ENCODE results near the gene RTN4RL1. TPM values are rescaled to one million over a fixed set of nuclear protein-coding genes. Genes with fewer than 3 reads are reported as not detected.
A peak's percentile ranks its signal among the peaks of the same experiment; 100 is the strongest.

RTN4RL1 gene
- total and polyA plus RNA-seq, 9 donors = 0.30 to 4.1 (median 1.6) TPM; not detected in 1

GRCh38 chr17:2067048-2067561 lies 42.0 kb upstream of the RTN4RL1 start:
- DNase-seq = no peak
- peaks cover 44% of the 10 kb centered on the region for H3K4me1 ChIP-seq (ENCODE audit: insufficient read depth)
- TF ChIP-seq EP300 (IDR thresholded peaks at IDR 0.05) (no peak), POLR2A (IDR thresholded peaks at IDR 0.05) (no peak), CTCF (IDR thresholded peaks at IDR 0.05) (no peak)
- no peaks in the 10 kb centered on the region for H3K9me3 ChIP-seq
- H3K27me3 ChIP-seq = no peaks in the 10 kb centered on the region
- no peaks in the 10 kb centered on the region for H3K36me3 ChIP-seq
- peak overlapping the region in 1 of 2 donors; percentile 49 for H3K27ac ChIP-seq
- H3K4me3 ChIP-seq = no peak overlapping the region
- intact Hi-C loops (cut with DNase I) = no loop called here
- 41 to 47% (median 42%) methylated on average over 14 of the region's 14 CpGs for WGBS, 3 donors

GRCh38 chr17:2065949-2066400 lies 40.8 kb upstream of the RTN4RL1 start:
- TF ChIP-seq POLR2A (IDR thresholded peaks at IDR 0.05) (no peak), CTCF (IDR thresholded peaks at IDR 0.05) (no peak), EP300 (IDR thresholded peaks at IDR 0.05) (no peak)
- H3K36me3 ChIP-seq = no peaks in the 10 kb centered on the region
- no peak overlapping the region for H3K4me3 ChIP-seq
- 56 to 60% (median 60%) methylated on average over 10 of the region's 10 CpGs for WGBS, 3 donors
- H3K27me3 ChIP-seq = no peaks in the 10 kb centered on the region
- DNase-seq = no peak
- no peaks in the 10 kb centered on the region for H3K9me3 ChIP-seq
- peak overlapping the region in 1 of 2 donors; percentile 27 for H3K27ac ChIP-seq
- intact Hi-C loops (cut with DNase I) = no loop called here
- H3K4me1 ChIP-seq (ENCODE audit: insufficient read depth) = peaks cover 43% of the 10 kb centered on the region

- H3K4me1 ChIP-seq (ENCODE audit: insufficient read depth) = peaks cover 47% of the 10 kb centered on the region
- peak overlapping the region; percentile 15 to 61 for H3K27ac ChIP-seq
- TF ChIP-seq EP300 (IDR thresholded peaks at IDR 0.05) (no peak), CTCF (IDR thresholded peaks at IDR 0.05) (no peak), POLR2A (IDR thresholded peaks at IDR 0.05) (no peak)
- WGBS, 3 donors = 78 to 82% (median 78%) methylated on average over 24 of the region's 24 CpGs
- H3K36me3 ChIP-seq = no peaks in the 10 kb centered on the region
- H3K4me3 ChIP-seq = no peak overlapping the region
- peak in 4 of 5 donors; percentile 44 to 64 (median 58) for DNase-seq
- H3K9me3 ChIP-seq = no peaks in the 10 kb centered on the region
- intact Hi-C loops (cut with DNase I) = no loop called here
- no peaks in the 10 kb centered on the region for H3K27me3 ChIP-seq
Measured at GRCh38 chr17:2064980-2065785, 40.0 kb upstream of the RTN4RL1 start.

- no peaks in the 10 kb centered on the region for H3K36me3 ChIP-seq
- H3K4me1 ChIP-seq (ENCODE audit: insufficient read depth) = peaks cover 47% of the 10 kb centered on the region
- H3K27ac ChIP-seq = peak overlapping the region; percentile 61 to 89
- intact Hi-C loops (cut with DNase I) = no loop called here
- 70 to 77% (median 71%) methylated on average over 6 of the region's 6 CpGs for WGBS, 3 donors
- no peak for DNase-seq
- no peaks in the 10 kb centered on the region for H3K9me3 ChIP-seq
- TF ChIP-seq POLR2A (IDR thresholded peaks at IDR 0.05) (no peak), EP300 (IDR thresholded peaks at IDR 0.05) (no peak), CTCF (IDR thresholded peaks at IDR 0.05) (no peak)
- no peak overlapping the region for H3K4me3 ChIP-seq
- no peaks in the 10 kb centered on the region for H3K27me3 ChIP-seq
Measured at GRCh38 chr17:2064520-2064971, 39.4 kb upstream of the RTN4RL1 start.
